Subcutaneous abdominal adipose tissue (tissue), 5 donors: ENCODE measurements around the gene ZNF541.

ENCODE experiments used
- H3K27ac ChIP-seq: one replicate; pipeline ENCODE4 v1.7.0; 2013; ENCODE audit warnings: low read depth, mild to moderate bottlenecking, inconsistent platforms, low read length, moderate library complexity
- H3K27me3 ChIP-seq, 5 donors: one replicate each; pipeline ENCODE4 v1.7.0; 2013; ENCODE audit warnings: low read length in 5 of 5, inconsistent platforms in 1 of 5; ENCODE audit not compliant: control insufficient read depth in 5 of 5, insufficient read depth in 4 of 5
- H3K36me3 ChIP-seq, 5 donors: one replicate each; pipeline ENCODE4 v1.7.0; 2013; ENCODE audit warnings: low read length in 5 of 5; ENCODE audit not compliant: control insufficient read depth in 5 of 5, insufficient read depth in 5 of 5
- H3K4me1 ChIP-seq, 5 donors: one replicate each; pipeline ENCODE4 v1.7.0; 2013; ENCODE audit warnings: low read length in 5 of 5, mild to moderate bottlenecking in 3 of 5, moderate library complexity in 1 of 5; ENCODE audit not compliant: control insufficient read depth in 5 of 5, insufficient read depth in 5 of 5
- H3K4me3 ChIP-seq, 5 donors: one replicate each; pipeline ENCODE4 v1.7.0; 2013; ENCODE audit warnings: low read length in 5 of 5, low read depth in 1 of 5
- H3K9ac ChIP-seq, 5 donors: one replicate each; pipeline ENCODE4 v1.7.0; 2013; ENCODE audit warnings: low read length in 5 of 5, mild to moderate bottlenecking in 4 of 5, moderate library complexity in 3 of 5
- H3K9me3 ChIP-seq, 5 donors: one replicate each; pipeline ENCODE4 v1.7.0; 2013; ENCODE audit warnings: low read length in 5 of 5; ENCODE audit not compliant: control insufficient read depth in 5 of 5
- donor health status: healthy.
- donor health status: healthy.
- donor health status: healthy.
- donor health status: healthy.
- donor health status: healthy.

Gene ZNF541

GRCh38 chr19:47531640-47532387, 41.1 kb downstream of the ZNF541 start:
- H3K9ac ChIP-seq = no peak overlapping the region

DNA sequence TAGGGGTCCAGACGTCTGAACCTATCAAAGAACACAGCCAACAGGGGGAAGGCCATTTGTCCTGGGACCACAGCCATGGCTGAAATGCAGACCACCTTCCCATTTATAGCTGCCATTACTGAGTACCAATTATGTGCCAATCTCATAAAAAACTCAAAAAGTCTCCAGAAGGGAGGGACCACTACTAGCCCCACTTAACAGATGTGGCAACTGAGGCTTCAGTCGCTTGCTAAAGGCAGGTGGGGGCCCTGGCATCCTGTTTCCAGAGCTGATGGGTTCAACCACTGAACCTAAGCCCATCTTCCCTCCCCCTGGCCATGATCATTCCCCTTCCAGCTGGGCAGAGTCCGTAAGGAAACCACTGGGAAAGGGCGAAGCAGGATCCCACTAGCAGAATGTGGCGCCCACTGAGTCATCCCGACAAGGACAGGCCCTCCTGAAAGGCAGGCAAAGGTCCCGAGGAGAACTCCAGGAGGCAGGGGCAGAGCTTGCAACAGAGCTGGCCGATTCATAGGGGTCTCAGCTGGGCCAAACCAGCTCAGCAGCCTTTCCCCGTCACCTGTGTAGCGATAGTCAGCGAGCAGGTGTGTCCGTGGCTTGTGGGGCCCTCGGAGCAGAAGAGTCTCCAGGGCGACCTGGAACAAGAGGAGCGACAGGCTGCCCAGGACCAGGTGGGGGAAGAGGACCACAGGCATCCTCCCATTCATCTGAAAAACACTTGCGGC, 43.8 kb downstream of the ZNF541 start:
- H3K27ac ChIP-seq = no peak overlapping the region
- H3K36me3 ChIP-seq = no peaks in the 10 kb centered on the region
- H3K4me3 ChIP-seq = no peak overlapping the region
- H3K4me1 ChIP-seq = peaks cover 0 to 5% (median 0%) of the 10 kb centered on the region in 5 donors
- peaks cover 0 to 4% (median 2%) of the 10 kb centered on the region in 5 donors for H3K27me3 ChIP-seq
- no peaks in the 10 kb centered on the region for H3K9me3 ChIP-seq
- no peak overlapping the region for H3K9ac ChIP-seq

More at GRCh38 chr19:47531640-47532387, 41.1 kb downstream of the ZNF541 start:
- Histone ChIP-seq H3K36me3 (no peaks in the 10 kb centered on the region), H3K4me1 (peaks cover 0 to 5% (median 0%) of the 10 kb centered on the region in 5 donors), H3K27ac (no peak overlapping the region), H3K27me3 (peaks cover 0 to 4% (median 2%) of the 10 kb centered on the region in 5 donors), H3K4me3 (no peak overlapping the region), H3K9me3 (no peaks in the 10 kb centered on the region)

DNA sequence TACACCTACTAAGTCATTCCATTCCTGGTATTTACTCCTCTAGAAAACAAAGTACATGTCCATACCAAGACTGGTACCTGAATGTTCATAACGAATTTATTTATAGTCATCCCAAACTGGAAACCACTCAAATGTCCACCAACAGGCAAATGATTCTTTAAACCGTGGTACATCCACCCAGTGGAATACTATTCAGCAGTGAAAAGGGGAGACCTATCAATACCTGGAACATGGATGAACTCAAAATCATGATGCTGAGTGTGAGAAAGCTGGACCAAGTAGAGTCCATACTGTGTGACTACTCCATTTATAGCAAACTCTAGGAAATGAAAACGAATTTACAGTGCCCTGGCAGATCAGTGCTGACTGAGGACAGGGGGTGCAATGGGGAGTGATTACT, 46.1 kb downstream of the ZNF541 start:
- H3K9me3 ChIP-seq = no peaks in the 10 kb centered on the region
- H3K27ac ChIP-seq = no peak overlapping the region
- H3K27me3 ChIP-seq = peaks cover 0 to 4% (median 2%) of the 10 kb centered on the region in 5 donors
- H3K9ac ChIP-seq = no peak overlapping the region
- H3K4me3 ChIP-seq = no peak overlapping the region
- peaks cover 0 to 18% (median 9%) of the 10 kb centered on the region in 5 donors for H3K4me1 ChIP-seq
- H3K36me3 ChIP-seq = no peaks in the 10 kb centered on the region

DNA sequence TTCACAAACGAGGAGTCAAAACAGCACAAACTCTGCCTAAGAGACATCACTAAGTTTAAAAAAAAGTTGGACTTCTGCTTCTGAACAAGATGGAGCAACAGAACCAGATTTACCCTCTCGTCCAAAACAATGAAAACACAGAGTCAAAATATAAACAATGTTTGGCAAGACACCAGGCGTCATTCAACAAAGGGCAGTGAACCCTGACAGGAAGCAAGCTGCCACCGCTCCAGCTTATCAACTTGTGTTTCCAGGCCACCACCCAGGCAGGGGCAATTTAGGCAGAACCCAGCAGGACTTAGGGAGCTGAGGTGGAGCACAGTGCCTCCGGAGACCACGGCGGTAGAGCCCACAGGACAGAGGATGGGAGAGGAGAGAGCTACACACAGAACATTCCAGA, 49.5 kb downstream of the ZNF541 start:
- no peaks in the 10 kb centered on the region for H3K9me3 ChIP-seq

More for the DNA sequence above, 49.5 kb downstream of the ZNF541 start:
- H3K4me1 ChIP-seq = peaks cover 0 to 26% (median 13%) of the 10 kb centered on the region in 5 donors
- no peak overlapping the region for H3K9ac ChIP-seq
- no peak overlapping the region for H3K27ac ChIP-seq
- no peak overlapping the region for H3K4me3 ChIP-seq
- H3K36me3 ChIP-seq = no peaks in the 10 kb centered on the region
- H3K27me3 ChIP-seq = no peaks in the 10 kb centered on the region
